ENCODE data around the gene CWC27.
"Not testable (repeated sequence)": the region's sequence is repeated elsewhere in the genome, so short reads cannot be mapped to it uniquely, and the experiment has no call there.

The CWC27 gene

GRCh38 chr5:64789457-64789856 lies 20.7 kb downstream of the CWC27 start:
- DNase-seq, result no peak

- DNase-seq, result no peak
These were observed 21.5 kb downstream of the CWC27 start for GRCh38 chr5:64790210-64790609.

- DNase-seq, result no peak
These were observed 23.7 kb downstream of the CWC27 start for GRCh38 chr5:64792469-64792868.

- DNase-seq, result no peak
These were observed 25.5 kb downstream of the CWC27 start for GRCh38 chr5:64794053-64794770.

- no peak for DNase-seq
These were observed 27.6 kb downstream of the CWC27 start for GRCh38 chr5:64796301-64796700.

- no peak for DNase-seq
These were observed 32.2 kb downstream of the CWC27 start for GRCh38 chr5:64800926-64801325.

GRCh38 chr5:64806537-64806936 lies 37.8 kb downstream of the CWC27 start:
- no peak for DNase-seq

GRCh38 chr5:64807520-64807919 lies 38.8 kb downstream of the CWC27 start:
- DNase-seq, result no peak

GRCh38 chr5:64811050-64811640 lies 42.4 kb downstream of the CWC27 start:
- DNase-seq, result peak in 1 of 2 donors; percentile 73

- DNase-seq, result no peak
These were observed 45.3 kb downstream of the CWC27 start for GRCh38 chr5:64814073-64814472.

- DNase-seq, result no peak
These were observed 49.5 kb downstream of the CWC27 start for GRCh38 chr5:64818245-64818644.

GRCh38 chr5:64819345-64819744 lies 50.6 kb downstream of the CWC27 start:
- DNase-seq, result not testable (repeated sequence)

GRCh38 chr5:64822320-64822719 lies 53.6 kb downstream of the CWC27 start:
- no peak for DNase-seq

GRCh38 chr5:64826541-64826940 lies 57.8 kb downstream of the CWC27 start:
- DNase-seq, result no peak

GRCh38 chr5:64827703-64828102 lies 59.0 kb downstream of the CWC27 start:
- no peak for DNase-seq

GRCh38 chr5:64830650-64831049 lies 61.9 kb downstream of the CWC27 start:
- DNase-seq, result not testable (repeated sequence)

- DNase-seq, result no peak
These were observed 63.3 kb downstream of the CWC27 start for GRCh38 chr5:64831996-64832395.

- no peak for DNase-seq
These were observed 65.3 kb downstream of the CWC27 start for GRCh38 chr5:64834037-64834436.

- DNase-seq, result no peak
These were observed 65.9 kb downstream of the CWC27 start for GRCh38 chr5:64834611-64835010.

- no peak for DNase-seq
These were observed 66.5 kb downstream of the CWC27 start for GRCh38 chr5:64835266-64835665.

- no peak for DNase-seq
These were observed 67.5 kb downstream of the CWC27 start for GRCh38 chr5:64836190-64836755.

GRCh38 chr5:64836786-64837185 lies 68.1 kb downstream of the CWC27 start:
- no peak for DNase-seq

- DNase-seq, result no peak
These were observed 69.6 kb downstream of the CWC27 start for GRCh38 chr5:64838376-64838775.

- DNase-seq, result no peak
These were observed 70.1 kb downstream of the CWC27 start for GRCh38 chr5:64838803-64839202.

Data from hippocampal formation (tissue), 2 donors.